CD4-positive, CD25-positive, alpha-beta regulatory T cell (primary cell): ENCODE results near the gene MED10. TPM values are rescaled to one million over a fixed set of nuclear protein-coding genes. Genes with fewer than 3 reads are reported as not detected.

Experiments used
- ATAC-seq, 2 donors: fragments of 150-1000 bp; cut with Tn5 transposase; one replicate each; pipeline ENCODE4 v1.10.0; 2021; ENCODE audit warnings: low read depth in 2 of 2, moderate number of reproducible peaks in 2 of 2, moderate library complexity in 1 of 2
- DNase-seq, 3 donors: peaks; one replicate each; pipeline versions ENCODE4 v3.0.0 to v3.0.0-alpha.2; 2012 to 2022; ENCODE audit warnings: mixed read lengths in 1 of 3
- H3K27ac ChIP-seq: one replicate; pipeline ENCODE4 v1.7.0; 2013; ENCODE audit warnings: mild to moderate bottlenecking, low read length; ENCODE audit not compliant: insufficient read depth, poor library complexity, severe bottlenecking
- H3K27me3 ChIP-seq: one replicate; pipeline ENCODE4 v1.7.0; 2013; ENCODE audit warnings: low read length; ENCODE audit not compliant: control insufficient read depth, insufficient read depth
- H3K36me3 ChIP-seq: one replicate; pipeline ENCODE4 v1.7.0; 2013; ENCODE audit warnings: mild to moderate bottlenecking, low read length, moderate library complexity; ENCODE audit not compliant: control insufficient read depth, insufficient read depth
- H3K4me1 ChIP-seq: 2 replicates; pipeline ENCODE4 v1.7.0; 2013; ENCODE audit warnings: mild to moderate bottlenecking, low read length; ENCODE audit not compliant: insufficient read depth, control insufficient read depth, poor library complexity, severe bottlenecking
- H3K4me3 ChIP-seq: one replicate; pipeline ENCODE4 v1.7.0; 2013; ENCODE audit warnings: low read depth, mild to moderate bottlenecking, low read length, moderate library complexity
- H3K9me3 ChIP-seq, 2 experiments: 1 replicate in 1 of 2; 2 replicates in 1 of 2; pipeline ENCODE4 v1.7.0; 2013; ENCODE audit warnings: low read length in 2 of 2, mild to moderate bottlenecking in 1 of 2, moderate library complexity in 1 of 2; ENCODE audit not compliant: control insufficient read depth in 2 of 2
- H3K27ac Mint-ChIP-seq, 3 donors: one replicate each; pipeline ENCODE4 v1.8.0; 2020 to 2022; ENCODE audit warnings: mild to moderate bottlenecking in 3 of 3, mixed read lengths in 3 of 3, moderate library complexity in 2 of 3
- H3K27me3 Mint-ChIP-seq: one replicate; pipeline ENCODE4 v1.8.0; 2022; ENCODE audit warnings: mild to moderate bottlenecking, mixed read lengths
- H3K36me3 Mint-ChIP-seq: one replicate; pipeline ENCODE4 v1.8.0; 2020; ENCODE audit warnings: mixed read lengths
- H3K4me1 Mint-ChIP-seq, 4 donors: one replicate each; pipeline ENCODE4 v1.8.0; 2020 to 2022; ENCODE audit warnings: mixed read lengths in 4 of 4, mild to moderate bottlenecking in 1 of 4
- H3K4me3 Mint-ChIP-seq, 4 donors: one replicate each; pipeline ENCODE4 v1.8.0; 2020 to 2022; ENCODE audit warnings: mild to moderate bottlenecking in 4 of 4, mixed read lengths in 4 of 4, moderate library complexity in 3 of 4
- H3K9me3 Mint-ChIP-seq, 7 donors: one replicate each; pipeline ENCODE4 v1.8.0; 2020 to 2022; ENCODE audit warnings: mixed read lengths in 7 of 7, mild to moderate bottlenecking in 3 of 7, moderate library complexity in 2 of 7
- polyA plus RNA-seq, 4 donors: library from polyadenylated mRNA; unstranded; fragments of 300-500 nt; fragmentation: Illumina TruSeq; gene quantifications; one replicate each; pipeline ENCODE4 v1.2.3, GENCODE V29; 2021
- total RNA-seq: library from RNA; stranded (reverse); gene quantifications from one replicate; pipeline ENCODE4 v1.2.3, GENCODE V29; 2022

Gene MED10
- total RNA-seq (66.8 TPM), polyA plus RNA-seq (100 to 1,000 TPM in 3 of 4 donors, 10 to 100 TPM in 1; 85.4 to 126 (median 110) TPM)

DNA sequence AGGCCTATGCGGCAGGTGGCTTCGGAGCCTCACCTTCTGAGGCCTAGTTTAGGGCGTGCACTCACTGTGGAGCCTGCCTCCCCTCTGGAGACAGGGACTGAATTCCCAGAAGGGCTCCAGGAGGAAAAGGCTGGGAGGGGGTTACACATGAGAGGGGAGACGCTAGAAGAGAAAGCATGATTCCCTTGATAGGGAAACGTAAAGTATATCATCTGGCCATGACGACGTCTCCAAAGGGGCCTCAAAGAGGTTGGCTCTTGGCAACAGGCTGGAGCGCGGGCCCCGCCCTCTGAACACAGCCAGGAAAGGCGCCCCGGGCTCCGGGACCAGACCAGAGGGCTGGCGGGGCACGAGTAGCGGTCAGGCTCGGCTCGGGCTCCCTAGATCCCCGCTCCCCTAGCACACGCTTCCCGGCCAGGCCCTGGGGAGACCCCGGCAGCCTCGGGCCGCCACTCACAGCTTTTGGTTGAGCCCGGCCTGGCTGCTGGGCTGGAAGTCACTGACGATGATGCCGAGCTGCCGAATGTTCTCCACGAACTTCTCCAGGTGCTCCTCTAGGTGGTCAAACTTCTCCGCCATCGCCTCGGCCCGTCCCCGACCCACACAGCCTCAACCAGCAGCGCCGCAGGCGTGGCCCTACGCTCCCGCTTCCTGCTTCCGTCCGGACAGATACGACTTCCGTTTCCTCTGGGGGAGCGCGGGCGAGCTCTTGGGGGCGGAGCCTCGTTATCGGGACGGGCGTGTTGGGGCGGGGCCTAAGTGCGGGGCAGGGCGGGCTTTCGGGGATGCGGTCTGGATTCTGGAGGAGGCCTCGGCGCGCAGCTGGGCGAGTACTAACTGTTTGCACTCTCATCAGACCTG is at the start of gene MED10:
MED10 (minus strand) TSS at position 643 of the 861 bp plus-strand sequence; CDS start at position 579, 64 bp downstream.
- peak; percentile 98 to 99 for ATAC-seq
- Mint-ChIP-seq H3K36me3 (peaks cover 30% of the 10 kb centered on the region), H3K4me3 (peak within 1 kb of the TSS; percentile 94 to 100 (median 100)), H3K9me3 (peaks cover 0 to 2% (median 0%) of the 10 kb centered on the region in 7 donors), H3K27me3 (peaks cover 9% of the 10 kb centered on the region), H3K27ac (peak within 1 kb of the TSS; percentile 98 to 100 (median 99)), H3K4me1 (peaks cover 40 to 55% (median 44%) of the 10 kb centered on the region in 4 donors)
- H3K9me3 ChIP-seq = no peaks in the 10 kb centered on the region
- H3K4me3 ChIP-seq = peak within 1 kb of the TSS; percentile 95
- peak within 1 kb of the TSS; percentile 82 for H3K27ac ChIP-seq
- peaks cover 36% of the 10 kb centered on the region for H3K4me1 ChIP-seq
- H3K36me3 ChIP-seq = peaks cover 39% of the 10 kb centered on the region
- DNase-seq = peak; percentile 92 to 96 (median 92)
- H3K27me3 ChIP-seq = no peaks in the 10 kb centered on the region

GRCh38 chr5:6427694-6428093 is 49.3 kb upstream of the MED10 start:
- Mint-ChIP-seq H3K27ac (no peak overlapping the region), H3K4me3 (no peak overlapping the region), H3K36me3 (no peaks in the 10 kb centered on the region), H3K27me3 (peaks cover 5% of the 10 kb centered on the region), H3K4me1 (no peaks in the 10 kb centered on the region), H3K9me3 (peaks cover 0 to 1% (median 0%) of the 10 kb centered on the region in 7 donors)
- Histone ChIP-seq H3K36me3 (no peaks in the 10 kb centered on the region), H3K9me3 (no peaks in the 10 kb centered on the region), H3K4me3 (no peak overlapping the region), H3K27me3 (peaks cover 2% of the 10 kb centered on the region), H3K27ac (no peak overlapping the region), H3K4me1 (no peaks in the 10 kb centered on the region)
- DNase-seq = no peak
- no peak for ATAC-seq

DNA sequence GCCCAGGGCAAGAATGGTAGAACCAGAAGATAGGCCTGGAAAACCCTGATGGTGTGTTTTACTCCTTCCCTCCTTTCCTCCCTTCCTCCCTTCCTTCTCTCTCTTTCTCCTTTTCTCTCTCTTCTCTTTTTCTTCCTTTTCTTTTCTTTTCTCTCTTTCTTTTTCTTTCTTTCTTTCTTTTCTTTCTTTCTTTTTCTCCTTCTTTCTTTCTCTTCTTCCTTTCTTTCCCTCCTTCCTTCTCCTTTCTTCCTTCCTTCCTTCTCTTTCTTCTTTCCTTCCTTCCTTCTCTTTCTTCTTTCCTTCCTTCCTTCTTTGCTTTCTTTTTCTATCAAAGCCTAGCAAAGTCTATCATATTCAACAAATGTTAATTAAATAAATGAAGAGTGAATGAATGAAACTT is 46.4 kb upstream of the MED10 start:
- DNase-seq (no peak), ATAC-seq (no peak)
- Histone ChIP-seq H3K36me3 (no peaks in the 10 kb centered on the region), H3K4me1 (no peaks in the 10 kb centered on the region), H3K27me3 (no peaks in the 10 kb centered on the region), H3K27ac (no peak overlapping the region), H3K9me3 (no peaks in the 10 kb centered on the region), H3K4me3 (no peak overlapping the region)
- Mint-ChIP-seq H3K9me3 (peaks cover 0 to 1% (median 0%) of the 10 kb centered on the region in 7 donors), H3K27ac (peak overlapping the region in 1 of 3 donors; percentile 34), H3K27me3 (peaks cover 5% of the 10 kb centered on the region), H3K4me1 (no peaks in the 10 kb centered on the region), H3K4me3 (no peak overlapping the region), H3K36me3 (no peaks in the 10 kb centered on the region)

DNA sequence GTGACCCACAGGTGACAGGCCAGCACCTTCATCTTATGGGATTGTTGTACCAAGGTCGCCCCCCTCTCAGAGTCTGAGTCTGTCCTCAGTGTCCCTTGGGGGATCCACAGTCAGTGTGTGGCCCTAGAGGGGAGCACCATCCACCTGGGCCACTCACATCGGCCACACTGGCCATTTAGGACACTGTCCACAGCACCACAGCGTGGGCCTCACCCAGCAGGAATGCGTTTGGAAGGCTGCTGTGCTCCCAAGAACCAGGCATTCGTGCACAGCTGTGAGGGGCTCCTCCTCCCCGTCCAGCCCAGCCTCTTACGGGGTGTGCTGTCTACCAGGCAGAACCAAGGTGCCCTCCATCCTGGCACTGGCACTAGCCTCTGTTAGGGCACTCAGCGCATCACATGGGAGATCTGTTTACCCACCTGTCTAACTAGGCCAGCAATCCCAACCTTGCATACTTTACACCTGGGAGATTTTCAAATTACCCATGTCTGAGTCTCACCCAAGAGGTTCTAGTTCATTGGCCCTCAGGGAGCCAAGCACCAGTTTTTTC is 45.8 kb upstream of the MED10 start:
- ATAC-seq (no peak), DNase-seq (no peak)
- Mint-ChIP-seq H3K4me3 (no peak overlapping the region), H3K9me3 (peaks cover 0 to under 1% (median 0%) of the 10 kb centered on the region in 7 donors), H3K4me1 (no peaks in the 10 kb centered on the region), H3K27me3 (no peaks in the 10 kb centered on the region), H3K27ac (no peak overlapping the region), H3K36me3 (no peaks in the 10 kb centered on the region)
- no peaks in the 10 kb centered on the region for H3K36me3 ChIP-seq
- no peaks in the 10 kb centered on the region for H3K9me3 ChIP-seq
- H3K4me1 ChIP-seq = no peaks in the 10 kb centered on the region
- H3K27me3 ChIP-seq = no peaks in the 10 kb centered on the region
- no peak overlapping the region for H3K27ac ChIP-seq
- no peak overlapping the region for H3K4me3 ChIP-seq

DNA sequence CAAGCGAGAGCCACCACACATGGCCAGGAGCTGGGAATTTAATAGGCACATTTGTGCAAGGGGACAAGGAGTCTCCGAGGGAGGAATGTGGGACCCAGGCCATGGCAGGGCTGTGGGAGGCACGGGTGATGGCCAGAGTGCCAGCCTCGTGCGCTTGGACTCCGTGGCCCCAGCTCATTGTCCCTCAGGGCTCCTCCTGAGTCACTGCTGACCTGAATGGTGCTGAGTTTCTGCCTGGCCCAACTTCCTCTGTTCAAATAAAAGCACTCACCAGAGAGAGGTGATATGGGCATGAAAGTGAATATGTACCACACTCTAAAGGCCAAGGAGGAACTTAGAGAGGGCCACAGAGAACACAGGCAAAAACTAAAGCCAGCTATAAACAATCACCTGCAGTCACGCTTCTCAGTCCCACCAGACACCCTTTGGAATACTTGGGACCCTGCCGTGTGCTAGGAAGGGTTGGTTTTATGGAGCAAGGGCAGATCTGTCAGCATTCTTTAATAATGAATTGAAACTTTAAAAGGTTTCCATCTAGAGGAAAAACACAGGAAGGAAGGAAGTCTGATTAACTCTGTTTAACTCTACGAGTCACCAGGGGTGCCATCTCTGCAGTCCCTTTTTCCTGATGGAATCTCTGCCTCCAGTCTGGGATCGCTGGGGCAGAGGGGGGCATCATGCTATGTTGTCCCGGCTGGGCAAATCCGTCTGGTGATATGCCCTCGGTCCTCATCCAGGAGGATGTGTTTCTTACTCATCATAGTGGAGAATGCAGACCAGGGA is 45.2 kb upstream of the MED10 start:
- Histone ChIP-seq H3K27me3 (no peaks in the 10 kb centered on the region), H3K36me3 (no peaks in the 10 kb centered on the region), H3K9me3 (no peaks in the 10 kb centered on the region), H3K4me3 (no peak overlapping the region), H3K4me1 (no peaks in the 10 kb centered on the region), H3K27ac (no peak overlapping the region)
- DNase-seq (no peak), ATAC-seq (no peak)
- Mint-ChIP-seq H3K4me1 (no peaks in the 10 kb centered on the region), H3K36me3 (no peaks in the 10 kb centered on the region), H3K27me3 (no peaks in the 10 kb centered on the region), H3K9me3 (no peaks in the 10 kb centered on the region), H3K4me3 (no peak overlapping the region), H3K27ac (no peak overlapping the region)

- Histone ChIP-seq H3K36me3 (no peaks in the 10 kb centered on the region), H3K9me3 (no peaks in the 10 kb centered on the region), H3K27me3 (no peaks in the 10 kb centered on the region), H3K4me1 (no peaks in the 10 kb centered on the region), H3K27ac (no peak overlapping the region), H3K4me3 (no peak overlapping the region)
- Mint-ChIP-seq H3K9me3 (no peaks in the 10 kb centered on the region), H3K27me3 (peaks cover 4% of the 10 kb centered on the region), H3K4me3 (no peak overlapping the region), H3K4me1 (no peaks in the 10 kb centered on the region), H3K36me3 (no peaks in the 10 kb centered on the region), H3K27ac (no peak overlapping the region)
- no peak for DNase-seq
- ATAC-seq = no peak
These were observed 41.0 kb upstream of the MED10 start for GRCh38 chr5:6419340-6419852.

GRCh38 chr5:6418679-6419276 is 40.4 kb upstream of the MED10 start:
- H3K27me3 Mint-ChIP-seq = peaks cover 4% of the 10 kb centered on the region
- Histone ChIP-seq H3K27me3 (no peaks in the 10 kb centered on the region), H3K9me3 (no peaks in the 10 kb centered on the region), H3K4me1 (no peaks in the 10 kb centered on the region), H3K36me3 (no peaks in the 10 kb centered on the region), H3K27ac (no peak overlapping the region), H3K4me3 (no peak overlapping the region)
- no peak overlapping the region for H3K27ac Mint-ChIP-seq
- no peak overlapping the region for H3K4me3 Mint-ChIP-seq
- H3K36me3 Mint-ChIP-seq = no peaks in the 10 kb centered on the region
- no peaks in the 10 kb centered on the region for H3K4me1 Mint-ChIP-seq
- H3K9me3 Mint-ChIP-seq = no peaks in the 10 kb centered on the region
- DNase-seq = no peak
- ATAC-seq = no peak
